Fibroblast of skin of right biceps (primary cell): ENCODE results near the gene YAE1.

Experiments used
- DNase-seq: peaks from one replicate; pipeline ENCODE4 v3.0.0-alpha.2; 2013

The YAE1 gene

GRCh38 chr7:39609113-39609934 is 43.1 kb downstream of the YAE1 start:
- DNase-seq: peak; percentile 78

DNA sequence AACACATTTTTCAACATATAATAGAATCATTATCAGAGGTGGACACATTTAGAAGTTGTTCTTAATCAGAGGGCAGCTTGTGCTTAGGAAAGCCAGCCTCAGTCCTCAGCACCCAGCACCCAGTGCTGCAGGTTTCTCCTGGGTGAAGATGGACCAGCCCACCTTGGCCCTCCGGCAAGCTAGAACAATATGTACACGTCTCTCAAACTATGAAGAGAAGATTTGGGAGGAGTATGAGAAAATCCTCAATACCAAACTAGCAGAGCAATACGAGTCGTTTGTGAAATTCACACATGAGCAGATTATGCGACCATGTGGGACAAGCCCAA is 43.7 kb downstream of the YAE1 start:
- no peak for DNase-seq

- peak; percentile 93 for DNase-seq
These were observed 47.4 kb downstream of the YAE1 start for GRCh38 chr7:39613577-39613976.

DNA sequence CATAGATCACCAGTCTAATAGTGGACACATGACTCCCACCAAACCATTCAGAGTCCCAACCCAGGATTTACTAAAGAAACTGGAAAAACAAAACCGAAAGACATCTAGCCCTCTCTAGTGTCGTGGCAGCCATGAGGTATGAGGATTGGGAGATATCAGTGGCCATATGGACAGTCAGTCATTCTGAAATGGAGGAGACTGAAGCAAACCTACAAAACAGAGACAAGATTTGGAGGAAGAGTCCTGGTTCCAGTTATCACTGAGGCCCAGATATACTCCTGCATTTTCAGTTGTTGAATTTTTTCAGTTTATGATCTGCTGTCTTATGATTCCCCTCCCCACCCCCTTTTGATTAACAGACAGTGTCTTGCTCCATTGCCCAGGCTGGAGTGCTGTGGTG is 48.1 kb downstream of the YAE1 start:
- DNase-seq: no peak

DNA sequence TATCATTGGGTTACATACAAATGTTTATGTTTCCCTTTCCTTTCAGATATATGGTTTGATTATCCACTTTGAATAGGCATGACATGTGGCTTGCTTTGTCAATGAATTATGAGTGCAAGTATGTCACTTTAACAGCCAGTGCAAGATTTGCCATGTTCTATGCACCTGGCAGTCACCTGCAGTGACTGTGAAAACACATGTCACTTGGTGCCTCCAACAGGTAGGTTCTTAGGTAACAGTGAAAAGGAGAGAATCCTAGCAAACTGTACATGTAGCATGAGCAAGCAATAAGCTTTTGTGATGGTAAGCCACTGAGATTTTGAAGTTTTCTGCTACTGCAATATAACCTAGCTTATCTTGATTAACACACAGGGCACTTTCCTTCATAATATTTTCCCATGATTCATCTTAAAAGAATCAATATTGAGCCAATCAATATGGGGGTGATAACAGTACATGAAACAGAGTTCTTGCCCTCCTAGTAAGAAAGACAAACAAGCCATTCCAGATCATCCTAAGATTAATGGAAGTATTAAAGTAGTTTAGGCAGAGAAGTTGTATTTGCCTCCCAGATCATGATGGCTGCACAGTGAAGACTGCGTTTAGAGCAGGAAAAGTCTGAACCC is 49.3 kb downstream of the YAE1 start:
- DNase-seq: peak; percentile 45

- peak; percentile 67 for DNase-seq
These were observed 49.9 kb downstream of the YAE1 start for GRCh38 chr7:39616138-39616537.

GRCh38 chr7:39617005-39617404 is 50.8 kb downstream of the YAE1 start:
- DNase-seq: peak; percentile 79

DNA sequence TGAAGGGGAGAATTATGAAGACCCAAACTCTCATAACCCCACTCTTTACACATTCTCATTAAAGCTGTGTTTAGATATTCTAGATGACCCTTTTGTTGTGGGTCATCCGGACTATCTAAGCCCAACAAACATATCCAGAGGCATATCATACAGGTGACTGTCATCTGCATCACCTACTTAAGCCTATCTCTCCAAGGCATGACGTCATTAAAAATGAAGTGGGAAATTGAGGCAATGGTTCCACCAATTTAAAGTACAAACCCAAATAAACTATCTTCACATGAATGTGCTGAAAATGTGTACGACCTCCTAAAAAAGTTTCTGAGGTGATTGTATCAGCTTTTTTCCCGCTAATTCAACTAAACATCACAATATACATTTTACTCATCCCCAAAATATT is 52.7 kb downstream of the YAE1 start:
- DNase-seq: no peak

- DNase-seq: peak; percentile 59
These were observed 54.3 kb downstream of the YAE1 start for GRCh38 chr7:39620486-39620885.

- DNase-seq: peak; percentile 97
These were observed 55.1 kb downstream of the YAE1 start for GRCh38 chr7:39621261-39621660.

GRCh38 chr7:39621784-39622411 is 55.7 kb downstream of the YAE1 start:
- DNase-seq: peak; percentile 45
